H9 (cell line): ENCODE data around the gene PEMT. TPM values are rescaled to one million over a fixed set of nuclear protein-coding genes. Genes with fewer than 3 reads are reported as not detected.
A peak's percentile ranks its signal among the peaks of the same experiment; 100 is the strongest.

Source experiments
- DNase-seq: peaks from one replicate; pipeline ENCODE4 v3.0.0-alpha.2; 2017
- H2AFZ ChIP-seq: one replicate; pipeline ENCODE4 v1.6.1; 2013; ENCODE audit warnings: mild to moderate bottlenecking, low read length, control low read depth, moderate library complexity
- H2AK5ac ChIP-seq: 2 replicates; pipeline ENCODE4 v1.6.1; 2013; ENCODE audit warnings: low read length, control low read depth, mixed read lengths; ENCODE audit not compliant: insufficient read length
- H2BK120ac ChIP-seq: one replicate; pipeline ENCODE4 v1.6.1; 2013; ENCODE audit warnings: low read depth, mild to moderate bottlenecking, low read length, control low read depth, inconsistent platforms; ENCODE audit not compliant: poor library complexity, severe bottlenecking
- H2BK12ac ChIP-seq: 2 replicates; pipeline ENCODE4 v1.6.1; 2013; ENCODE audit warnings: low read length, control low read depth, mixed read lengths, low read depth; ENCODE audit not compliant: insufficient read length
- H2BK15ac ChIP-seq: 2 replicates; pipeline ENCODE4 v1.6.1; 2013; ENCODE audit warnings: low read depth, low read length, control low read depth
- H2BK20ac ChIP-seq: one replicate; pipeline ENCODE4 v1.6.1; 2013; ENCODE audit warnings: low read depth, mild to moderate bottlenecking, low read length, control low read depth, inconsistent platforms; ENCODE audit not compliant: poor library complexity, severe bottlenecking
- H2BK5ac ChIP-seq: 2 replicates; pipeline ENCODE4 v1.6.1; 2013; ENCODE audit warnings: low read length, control low read depth, mixed read lengths; ENCODE audit not compliant: insufficient read length
- H3K14ac ChIP-seq: 2 replicates; pipeline ENCODE4 v1.6.1; 2013; ENCODE audit warnings: low read length, control low read depth; ENCODE audit not compliant: insufficient read depth
- H3K18ac ChIP-seq: 2 replicates; pipeline ENCODE4 v1.6.1; 2013; ENCODE audit warnings: low read depth, mild to moderate bottlenecking, mixed read lengths, low read length, control low read depth; ENCODE audit not compliant: insufficient read length
- H3K23ac ChIP-seq: 2 replicates; pipeline ENCODE4 v1.6.1; 2013; ENCODE audit warnings: low read length, control low read depth, mixed read lengths, low read depth; ENCODE audit not compliant: insufficient read length
- H3K23me2 ChIP-seq: 2 replicates; pipeline ENCODE4 v1.6.1; 2013; ENCODE audit warnings: low read depth, mild to moderate bottlenecking, mixed read lengths, low read length, control low read depth; ENCODE audit not compliant: insufficient read length, poor library complexity, severe bottlenecking
- H3K27ac ChIP-seq: 2 replicates; pipeline ENCODE4 v1.5.1; 2013; ENCODE audit warnings: low read length, control low read depth, mixed read lengths, low read depth; ENCODE audit not compliant: insufficient read length
- H3K27me3 ChIP-seq: 2 replicates; pipeline ENCODE4 v1.6.1; 2013; ENCODE audit warnings: low read length, control low read depth, inconsistent platforms; ENCODE audit not compliant: insufficient read depth
- H3K4ac ChIP-seq: 2 replicates; pipeline ENCODE4 v1.6.1; 2013; ENCODE audit warnings: low read depth, mild to moderate bottlenecking, control low read depth, inconsistent platforms, low read length, moderate library complexity
- H3K4me1 ChIP-seq: 2 replicates; pipeline ENCODE4 v1.6.1; 2013; ENCODE audit warnings: low read length, control low read depth, inconsistent platforms; ENCODE audit not compliant: insufficient read depth
- H3K4me2 ChIP-seq: 2 replicates; pipeline ENCODE4 v1.6.1; 2013; ENCODE audit warnings: low read length, control low read depth, mixed read lengths; ENCODE audit not compliant: insufficient read length, insufficient read depth
- H3K56ac ChIP-seq: 2 replicates; pipeline ENCODE4 v1.6.1; 2013; ENCODE audit warnings: low read depth, mild to moderate bottlenecking, mixed read lengths, low read length, control low read depth; ENCODE audit not compliant: insufficient read length
- H3K79me1 ChIP-seq: 2 replicates; pipeline ENCODE4 v1.6.1; 2013; ENCODE audit warnings: low read depth, mild to moderate bottlenecking, moderate library complexity, low read length, control low read depth, inconsistent platforms; ENCODE audit not compliant: insufficient read depth, poor library complexity, severe bottlenecking
- H3K79me2 ChIP-seq: 2 replicates; pipeline ENCODE4 v1.6.1; 2013; ENCODE audit warnings: low read length, control low read depth, inconsistent platforms; ENCODE audit not compliant: insufficient read depth
- H3K9ac ChIP-seq: 2 replicates; pipeline ENCODE4 v1.6.1; 2013; ENCODE audit warnings: low read length, control low read depth, mixed read lengths; ENCODE audit not compliant: insufficient read length; ENCODE audit errors: extremely low read depth
- H3K9me3 ChIP-seq: one replicate; pipeline ENCODE4 v1.6.1; 2013; ENCODE audit warnings: low read depth, low read length, inconsistent platforms; ENCODE audit not compliant: control insufficient read depth
- H3T11ph ChIP-seq: one replicate; pipeline ENCODE4 v1.6.1; 2013; ENCODE audit warnings: mild to moderate bottlenecking, low read length, control low read depth, inconsistent platforms
- H4K20me1 ChIP-seq: one replicate; pipeline ENCODE4 v1.6.1; 2013; ENCODE audit not compliant: control insufficient read depth, insufficient read length, insufficient read depth
- H4K5ac ChIP-seq: 2 replicates; pipeline ENCODE4 v1.6.1; 2013; ENCODE audit warnings: low read depth, mild to moderate bottlenecking, mixed read lengths, low read length, control low read depth; ENCODE audit not compliant: insufficient read length
- H4K8ac ChIP-seq: replicated peaks from 2 replicates; pipeline ENCODE4 v1.6.1; 2013; ENCODE audit warnings: low read length, control low read depth, mixed read lengths, low read depth; ENCODE audit not compliant: insufficient read length
- H4K91ac ChIP-seq: 2 replicates; pipeline ENCODE4 v1.6.1; 2013; ENCODE audit warnings: low read depth, mild to moderate bottlenecking, moderate library complexity, mixed read lengths, low read length, control low read depth; ENCODE audit not compliant: insufficient read length
- H3K27ac Mint-ChIP-seq, 3 experiments: 2 replicates in 2 of 3; 3 replicates in 1 of 3; pipeline ENCODE4 v1.8.0; 2020 to 2021; ENCODE audit warnings: mixed read lengths in 3 of 3, mild to moderate bottlenecking in 1 of 3, moderate library complexity in 1 of 3
- H3K27me3 Mint-ChIP-seq: 2 replicates; pipeline ENCODE4 v1.8.0; 2021; ENCODE audit warnings: low read depth, mild to moderate bottlenecking, moderate library complexity, mixed read lengths
- H3K36me3 Mint-ChIP-seq, 3 experiments: 2 replicates in 2 of 3; 3 replicates in 1 of 3; pipeline ENCODE4 v1.8.0; 2020 to 2021; ENCODE audit warnings: low read depth in 3 of 3, mixed read lengths in 3 of 3; ENCODE audit not compliant: insufficient read depth in 1 of 3
- H3K4me1 Mint-ChIP-seq, 2 experiments: 2 replicates each; pipeline ENCODE4 v1.8.0; 2020; ENCODE audit warnings: mixed read lengths in 2 of 2
- H3K4me3 Mint-ChIP-seq, 2 experiments: 2 replicates in 1 of 2; 3 replicates in 1 of 2; pipeline ENCODE4 v1.8.0; 2020 to 2021; ENCODE audit warnings: mild to moderate bottlenecking in 2 of 2, mixed read lengths in 2 of 2, moderate library complexity in 1 of 2
- H3K9me3 Mint-ChIP-seq, 2 experiments: 2 replicates in 1 of 2; 3 replicates in 1 of 2; pipeline ENCODE4 v1.8.0; 2020; ENCODE audit warnings: mild to moderate bottlenecking in 2 of 2, mixed read lengths in 2 of 2, moderate library complexity in 1 of 2
- WGBS: extraction: QIAGEN DNeasy Blood & Tissue Kit; methylation state at CpG from one replicate; pipeline ENCODE4 v1.1.7; 2013; ENCODE audit warnings: missing lambda C conversion rate, low lambda C conversion rate, mixed read lengths; ENCODE audit not compliant: insufficient read length; ENCODE audit errors: extremely low coverage; 5-methylcytosine and 5-hydroxymethylcytosine counted together
- total RNA-seq: library from RNA; stranded (reverse); gene quantifications from 2 replicates; pipeline ENCODE4 v1.2.1, GENCODE V29; 2021
- TF ChIP-seq, protein P1 (sequence below): fragments of 200-600 bp; sonication (generic); conservative IDR thresholded peaks from 3 replicates; pipeline ENCODE4 v1.8.0; 2021; ENCODE audit warnings: antibody characterized with exemption, mild to moderate bottlenecking

PEMT gene
- total RNA-seq, 1 experiment from 2014 or later, result 63.2 TPM

DNA sequence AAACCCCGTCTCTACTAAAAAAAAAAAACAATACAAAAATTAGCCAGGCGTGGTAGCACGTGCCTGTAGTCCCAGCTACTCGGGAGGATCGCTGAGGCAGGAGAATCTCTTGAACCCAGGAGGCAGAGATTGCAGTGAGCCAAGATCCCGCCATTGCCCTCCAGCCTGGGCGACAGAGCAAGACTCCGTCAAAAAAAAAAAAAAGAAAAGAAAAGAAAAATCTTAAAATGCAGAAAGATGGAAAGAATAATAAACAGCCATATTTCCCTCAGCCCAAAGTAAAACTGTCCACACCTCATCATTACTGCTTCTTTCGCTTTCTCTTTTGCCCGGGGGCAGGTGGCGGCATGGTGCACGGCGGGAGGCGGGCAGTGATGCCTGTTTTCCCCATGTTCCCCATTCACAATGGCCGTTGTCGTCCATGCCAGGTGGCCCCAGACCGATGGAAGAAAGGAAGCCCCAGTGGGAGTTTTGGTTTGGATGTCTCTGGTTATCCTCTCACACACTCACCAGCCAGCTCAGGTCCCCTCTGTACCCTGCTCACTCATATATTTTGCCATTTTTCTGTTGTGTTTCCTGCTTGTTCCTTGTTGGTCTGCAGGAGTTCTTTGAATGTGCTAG, 37.0 kb upstream of the PEMT start:
- no peak overlapping the region for H4K8ac ChIP-seq
- peaks cover 30 to 35% of the 10 kb centered on the region in 2 experiments for H3K4me1 Mint-ChIP-seq
- H3K4ac ChIP-seq, result no peak overlapping the region
- peak overlapping the region in 1 of 3 experiments; percentile 85; a peak in 3 of 7 replicates for H3K27ac Mint-ChIP-seq
- H2AK5ac ChIP-seq, result no peak overlapping the region
- H3T11ph ChIP-seq, result no peak overlapping the region
- H2BK20ac ChIP-seq, result no peak overlapping the region
- WGBS, result no CpG with 5 or more reads among the region's 17 CpGs
- H2BK12ac ChIP-seq, result no peak overlapping the region
- peaks cover 7% of the 10 kb centered on the region for H3K27me3 Mint-ChIP-seq
- no peak overlapping the region for H3K18ac ChIP-seq
- TF ChIP-seq, protein P1, sequence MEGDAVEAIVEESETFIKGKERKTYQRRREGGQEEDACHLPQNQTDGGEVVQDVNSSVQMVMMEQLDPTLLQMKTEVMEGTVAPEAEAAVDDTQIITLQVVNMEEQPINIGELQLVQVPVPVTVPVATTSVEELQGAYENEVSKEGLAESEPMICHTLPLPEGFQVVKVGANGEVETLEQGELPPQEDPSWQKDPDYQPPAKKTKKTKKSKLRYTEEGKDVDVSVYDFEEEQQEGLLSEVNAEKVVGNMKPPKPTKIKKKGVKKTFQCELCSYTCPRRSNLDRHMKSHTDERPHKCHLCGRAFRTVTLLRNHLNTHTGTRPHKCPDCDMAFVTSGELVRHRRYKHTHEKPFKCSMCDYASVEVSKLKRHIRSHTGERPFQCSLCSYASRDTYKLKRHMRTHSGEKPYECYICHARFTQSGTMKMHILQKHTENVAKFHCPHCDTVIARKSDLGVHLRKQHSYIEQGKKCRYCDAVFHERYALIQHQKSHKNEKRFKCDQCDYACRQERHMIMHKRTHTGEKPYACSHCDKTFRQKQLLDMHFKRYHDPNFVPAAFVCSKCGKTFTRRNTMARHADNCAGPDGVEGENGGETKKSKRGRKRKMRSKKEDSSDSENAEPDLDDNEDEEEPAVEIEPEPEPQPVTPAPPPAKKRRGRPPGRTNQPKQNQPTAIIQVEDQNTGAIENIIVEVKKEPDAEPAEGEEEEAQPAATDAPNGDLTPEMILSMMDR, result no peak
- no peaks in the 10 kb centered on the region for H3K79me2 ChIP-seq
- H4K91ac ChIP-seq, result no peak overlapping the region
- no peak for DNase-seq
- no peaks in the 10 kb centered on the region for H3K4me1 ChIP-seq
- H3K9me3 Mint-ChIP-seq, result peaks cover 7 to 9% of the 10 kb centered on the region in 2 experiments
- H4K20me1 ChIP-seq, result no peaks in the 10 kb centered on the region
- no peak overlapping the region for H2BK15ac ChIP-seq
- H3K27ac ChIP-seq, result no peak overlapping the region
- H3K9ac ChIP-seq, result no peak overlapping the region
- H3K9me3 ChIP-seq, result no peaks in the 10 kb centered on the region
- no peak overlapping the region for H2BK120ac ChIP-seq
- H3K4me3 Mint-ChIP-seq, result no peak overlapping the region; a peak in 1 of 5 replicates
- H3K27me3 ChIP-seq, result no peaks in the 10 kb centered on the region
- no peaks in the 10 kb centered on the region for H3K79me1 ChIP-seq
- H3K23me2 ChIP-seq, result no peaks in the 10 kb centered on the region
- H3K14ac ChIP-seq, result no peak overlapping the region
- peaks cover 2 to 11% (median 3%) of the 10 kb centered on the region in 3 experiments; a peak in 6 of 7 replicates for H3K36me3 Mint-ChIP-seq
- no peak overlapping the region for H2BK5ac ChIP-seq
- no peak overlapping the region for H4K5ac ChIP-seq
- H3K23ac ChIP-seq, result no peak overlapping the region
- H3K56ac ChIP-seq, result no peak overlapping the region
- no peak overlapping the region for H3K4me2 ChIP-seq
- no peak overlapping the region for H2AFZ ChIP-seq
